Fibroblast of pulmonary artery (primary cell): ENCODE data around the gene TEX54.

Experiments
- DNase-seq: peaks from one replicate; pipeline ENCODE4 v3.0.0-alpha.2; 2010; ENCODE audit warnings: low read depth
- H3K4me3 ChIP-seq: replicated peaks from 2 replicates; pipeline ENCODE4 v1.5.1; 2011; ENCODE audit warnings: low read depth, mild to moderate bottlenecking, control low read depth, low read length, moderate library complexity
- CTCF ChIP-seq: IDR thresholded peaks from 2 replicates; pipeline ENCODE4 v1.5.1; 2011; ENCODE audit warnings: mild to moderate bottlenecking, control low read depth, low read length, inconsistent platforms; ENCODE audit errors: missing control alignments

Gene TEX54

GRCh38 chr11:62816557-62816956 lies 16.1 kb downstream of the TEX54 start:
- no peak for TF ChIP-seq CTCF
- no peak for DNase-seq
- H3K4me3 ChIP-seq: no peak overlapping the region

- DNase-seq: no peak
- TF ChIP-seq CTCF: no peak
- H3K4me3 ChIP-seq: no peak overlapping the region
These were observed 21.0 kb downstream of the TEX54 start for GRCh38 chr11:62811659-62812058.

- DNase-seq: no peak
- no peak overlapping the region for H3K4me3 ChIP-seq
- no peak for TF ChIP-seq CTCF
These were observed 21.9 kb downstream of the TEX54 start for GRCh38 chr11:62810748-62811147.

GRCh38 chr11:62806611-62807121 lies 26.0 kb downstream of the TEX54 start:
- no peak for TF ChIP-seq CTCF
- no peak overlapping the region for H3K4me3 ChIP-seq
- DNase-seq: peak; percentile 48

GRCh38 chr11:62805961-62806441 lies 26.6 kb downstream of the TEX54 start:
- peak; percentile 13 for DNase-seq
- no peak for TF ChIP-seq CTCF
- H3K4me3 ChIP-seq: peak overlapping the region; percentile 95

GRCh38 chr11:62805076-62805892 lies 27.4 kb downstream of the TEX54 start, which contains the start of gene NXF1:
Gene NXF1 (minus strand): TSS chr11:62805440. CDS start chr11:62805356, 84 bp downstream.
- peak; percentile 96 for DNase-seq
- peak; percentile 9 for TF ChIP-seq CTCF
- H3K4me3 ChIP-seq: peak within 1 kb of the TSS; percentile 95
